Stimulated activated naive B cell treated with anti-CD40 and anti-IgM and Interleukin-4, amounts not matched to agents 10 μg/mL and 1 μg/mL and 100 μg/mL, for 72 hours (primary cell): ENCODE data around the gene HS6ST2.
A peak's percentile ranks its signal among the peaks of the same experiment; 100 is the strongest.

Experiments
- ATAC-seq, 2 donors: fragments of 150-1000 bp; cut with Tn5 transposase; replicated peaks; 2 replicates each; pipeline ENCODE4 v1.10.0; 2021; ENCODE audit warnings: moderate library complexity in 1 of 2
- DNase-seq: peaks from one replicate; pipeline ENCODE4 v3.0.0; 2021
- H3K27ac Mint-ChIP-seq: one replicate; pipeline ENCODE4 v1.8.0; 2022; ENCODE audit warnings: mild to moderate bottlenecking, mixed read lengths
- H3K27me3 Mint-ChIP-seq, 2 donors: one replicate each; pipeline ENCODE4 v1.8.0; 2022; ENCODE audit warnings: mixed read lengths in 2 of 2
- H3K36me3 Mint-ChIP-seq, 2 donors: one replicate each; pipeline ENCODE4 v1.8.0; 2022; ENCODE audit warnings: mixed read lengths in 2 of 2, mild to moderate bottlenecking in 1 of 2
- H3K4me1 Mint-ChIP-seq, 2 donors: one replicate each; pipeline ENCODE4 v1.8.0; 2022; ENCODE audit warnings: mixed read lengths in 2 of 2, mild to moderate bottlenecking in 1 of 2
- H3K4me3 Mint-ChIP-seq, 2 donors: one replicate each; pipeline ENCODE4 v1.8.0; 2022; ENCODE audit warnings: mild to moderate bottlenecking in 2 of 2, mixed read lengths in 2 of 2, moderate library complexity in 1 of 2
- H3K9me3 Mint-ChIP-seq, 2 donors: one replicate each; pipeline ENCODE4 v1.8.0; 2022; ENCODE audit warnings: mixed read lengths in 2 of 2, mild to moderate bottlenecking in 1 of 2

Gene HS6ST2

DNA sequence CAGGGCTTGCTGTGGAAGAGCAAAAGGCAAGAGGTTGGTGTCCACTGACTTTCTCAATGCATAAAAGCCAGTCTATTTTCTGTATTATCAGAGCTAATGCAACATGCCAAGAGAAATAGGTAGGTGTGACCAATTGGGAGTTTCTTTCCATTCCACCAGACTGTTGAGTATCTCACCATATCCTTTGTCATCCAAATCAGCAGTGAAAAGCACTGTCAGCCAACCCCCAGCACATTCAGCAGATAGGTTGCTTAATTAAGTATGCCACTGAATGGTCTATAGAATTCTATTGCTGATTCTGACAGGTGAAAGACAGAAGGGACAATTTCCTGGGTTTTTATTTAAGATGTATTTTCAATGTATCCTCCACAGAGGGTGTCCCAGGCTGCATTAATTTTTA lies 139.8 kb downstream of the HS6ST2 start:
- H3K36me3 Mint-ChIP-seq, result no peaks in the 10 kb centered on the region
- H3K4me1 Mint-ChIP-seq, result no peaks in the 10 kb centered on the region

GRCh38 chrX:132815643-132816042 lies 142.8 kb downstream of the HS6ST2 start:
- Mint-ChIP-seq H3K27me3 (peaks cover 0 to 5% of the 10 kb centered on the region in 2 donors), H3K4me1 (no peaks in the 10 kb centered on the region), H3K4me3 (no peak overlapping the region), H3K27ac (no peak overlapping the region), H3K9me3 (no peaks in the 10 kb centered on the region), H3K36me3 (no peaks in the 10 kb centered on the region)
- ATAC-seq (no peak), DNase-seq (no peak)

More for the DNA sequence above, 139.8 kb downstream of the HS6ST2 start:
- Mint-ChIP-seq H3K27ac (no peak overlapping the region), H3K4me3 (no peak overlapping the region), H3K27me3 (peaks cover 0 to 5% of the 10 kb centered on the region in 2 donors), H3K9me3 (no peaks in the 10 kb centered on the region)
- no peak for ATAC-seq
- no peak for DNase-seq

- Mint-ChIP-seq H3K4me1 (no peaks in the 10 kb centered on the region), H3K4me3 (no peak overlapping the region), H3K9me3 (no peaks in the 10 kb centered on the region), H3K27ac (no peak overlapping the region), H3K36me3 (no peaks in the 10 kb centered on the region), H3K27me3 (peaks cover 0 to 5% of the 10 kb centered on the region in 2 donors)
- ATAC-seq, result no peak
- DNase-seq, result no peak
These were observed 147.3 kb downstream of the HS6ST2 start for GRCh38 chrX:132810964-132811712.

GRCh38 chrX:132810488-132810887 lies 147.9 kb downstream of the HS6ST2 start:
- no peak overlapping the region for H3K4me3 Mint-ChIP-seq
- H3K4me1 Mint-ChIP-seq, result no peaks in the 10 kb centered on the region
- peaks cover 0 to 5% of the 10 kb centered on the region in 2 donors for H3K27me3 Mint-ChIP-seq
- no peaks in the 10 kb centered on the region for H3K36me3 Mint-ChIP-seq
- H3K9me3 Mint-ChIP-seq, result no peaks in the 10 kb centered on the region
- H3K27ac Mint-ChIP-seq, result no peak overlapping the region
- no peak for DNase-seq
- no peak for ATAC-seq

DNA sequence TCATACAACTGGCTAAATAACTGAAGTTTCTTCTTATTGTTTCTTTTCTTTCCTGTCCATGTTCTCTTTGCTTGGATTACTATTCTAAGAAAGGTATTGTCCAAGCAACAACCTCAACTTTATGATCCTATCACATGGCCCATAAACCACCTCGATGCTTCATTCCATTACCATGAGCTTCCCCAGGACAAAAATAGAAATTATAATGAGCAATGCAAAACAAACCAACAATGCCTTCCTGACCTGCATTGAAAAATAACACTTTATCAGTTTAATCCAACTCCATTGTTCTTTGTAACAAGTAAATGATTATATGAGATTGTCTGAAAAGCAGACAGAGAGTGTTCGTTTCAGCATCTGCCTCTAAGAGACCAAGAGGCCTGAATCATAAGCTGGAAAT lies 148.8 kb downstream of the HS6ST2 start:
- Mint-ChIP-seq H3K9me3 (no peaks in the 10 kb centered on the region), H3K4me3 (no peak overlapping the region), H3K4me1 (no peaks in the 10 kb centered on the region), H3K36me3 (no peaks in the 10 kb centered on the region), H3K27me3 (peaks cover 0 to 1% of the 10 kb centered on the region in 2 donors), H3K27ac (no peak overlapping the region)
- DNase-seq (no peak), ATAC-seq (no peak)

GRCh38 chrX:132807411-132808030 lies 150.9 kb downstream of the HS6ST2 start:
- Mint-ChIP-seq H3K9me3 (no peaks in the 10 kb centered on the region), H3K4me3 (no peak overlapping the region), H3K27ac (no peak overlapping the region), H3K27me3 (peaks cover 0 to 4% of the 10 kb centered on the region in 2 donors), H3K4me1 (no peaks in the 10 kb centered on the region), H3K36me3 (no peaks in the 10 kb centered on the region)
- no peak for ATAC-seq
- DNase-seq, result no peak

GRCh38 chrX:132802033-132802432 lies 156.4 kb downstream of the HS6ST2 start:
- DNase-seq (no peak), ATAC-seq (no peak)
- no peaks in the 10 kb centered on the region for H3K36me3 Mint-ChIP-seq
- H3K27ac Mint-ChIP-seq, result no peak overlapping the region
- H3K27me3 Mint-ChIP-seq, result peaks cover 0 to 9% of the 10 kb centered on the region in 2 donors
- H3K9me3 Mint-ChIP-seq, result no peaks in the 10 kb centered on the region
- no peak overlapping the region for H3K4me3 Mint-ChIP-seq
- no peaks in the 10 kb centered on the region for H3K4me1 Mint-ChIP-seq

DNA sequence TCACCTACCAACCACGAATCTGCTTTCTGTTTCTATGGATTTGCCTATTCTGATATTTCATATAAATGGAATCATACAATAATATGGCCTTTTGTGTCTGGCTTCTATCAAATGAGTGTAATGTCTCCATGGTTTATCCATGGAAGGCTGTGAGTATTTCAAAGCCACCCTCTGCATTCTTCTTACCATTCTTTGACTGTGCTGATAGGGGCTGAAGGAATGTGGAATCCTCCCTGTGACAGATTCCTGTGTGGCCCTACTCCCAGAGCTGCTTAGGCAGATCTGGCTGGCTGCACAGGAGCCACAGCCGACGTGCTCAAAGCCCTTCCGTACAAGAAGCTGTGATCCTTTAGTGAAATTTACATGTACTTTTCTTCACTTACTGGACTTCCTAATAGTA lies 163.2 kb downstream of the HS6ST2 start:
- no peak for ATAC-seq
- no peaks in the 10 kb centered on the region for H3K36me3 Mint-ChIP-seq

GRCh38 chrX:132791714-132792113 lies 166.7 kb downstream of the HS6ST2 start:
- DNase-seq, result no peak
- Mint-ChIP-seq H3K4me3 (no peak overlapping the region), H3K36me3 (no peaks in the 10 kb centered on the region), H3K27ac (no peak overlapping the region), H3K27me3 (peaks cover 0 to 4% of the 10 kb centered on the region in 2 donors), H3K4me1 (no peaks in the 10 kb centered on the region), H3K9me3 (peaks cover 1 to 4% of the 10 kb centered on the region in 2 donors)
- ATAC-seq, result no peak

More for the DNA sequence above, 163.2 kb downstream of the HS6ST2 start:
- H3K9me3 Mint-ChIP-seq, result no peaks in the 10 kb centered on the region
- H3K27me3 Mint-ChIP-seq, result peaks cover 0 to 9% of the 10 kb centered on the region in 2 donors
- no peak overlapping the region for H3K27ac Mint-ChIP-seq
- no peak for DNase-seq
- no peaks in the 10 kb centered on the region for H3K4me1 Mint-ChIP-seq
- no peak overlapping the region for H3K4me3 Mint-ChIP-seq

DNA sequence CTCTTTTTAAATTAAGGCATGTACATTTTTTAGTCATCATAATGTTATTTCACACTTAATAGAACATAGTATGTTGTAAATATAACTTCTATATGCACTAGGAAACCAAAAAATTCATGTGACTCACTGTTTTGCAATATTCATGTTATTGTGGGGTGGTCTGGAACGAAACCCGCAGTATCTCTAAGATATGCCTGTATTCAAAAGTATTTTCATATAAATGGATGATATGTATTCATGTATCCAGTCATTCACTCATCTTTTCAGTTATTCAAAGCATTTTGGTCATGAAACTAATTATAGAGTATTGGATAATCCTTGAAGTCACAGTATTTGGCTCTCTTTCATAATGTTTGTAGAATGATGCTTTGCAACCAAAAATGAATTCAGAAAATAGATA lies 168.1 kb downstream of the HS6ST2 start:
- Mint-ChIP-seq H3K9me3 (peaks cover 1 to 4% of the 10 kb centered on the region in 2 donors), H3K27ac (no peak overlapping the region), H3K4me3 (no peak overlapping the region)

DNA sequence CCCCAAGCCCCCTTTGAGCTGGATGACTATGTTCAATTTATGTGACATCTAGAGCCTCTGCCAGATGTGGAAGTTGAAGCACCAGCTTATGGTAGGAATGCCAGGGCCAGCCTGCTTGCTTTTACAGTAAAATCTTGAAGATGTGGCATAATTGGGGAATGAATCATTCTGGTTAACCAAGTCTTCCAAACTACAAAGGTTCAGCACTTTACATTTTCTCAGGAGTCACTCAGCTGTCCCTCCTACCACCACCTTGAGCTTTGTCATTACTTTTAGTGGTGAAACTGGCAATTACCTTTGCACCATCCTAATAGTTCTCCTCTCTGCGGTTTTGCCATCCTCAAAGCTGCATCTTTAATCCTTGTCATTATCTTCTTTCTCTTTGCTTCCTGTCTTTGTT lies 172.2 kb downstream of the HS6ST2 start:
- no peak overlapping the region for H3K4me3 Mint-ChIP-seq
- H3K9me3 Mint-ChIP-seq, result peaks cover 1 to 4% of the 10 kb centered on the region in 2 donors
- ATAC-seq (no peak), DNase-seq (no peak)
- no peaks in the 10 kb centered on the region for H3K36me3 Mint-ChIP-seq
- no peak overlapping the region for H3K27ac Mint-ChIP-seq
- no peaks in the 10 kb centered on the region for H3K4me1 Mint-ChIP-seq
- no peaks in the 10 kb centered on the region for H3K27me3 Mint-ChIP-seq

More for the DNA sequence above, 168.1 kb downstream of the HS6ST2 start:
- Mint-ChIP-seq H3K27me3 (peaks cover 0 to 3% of the 10 kb centered on the region in 2 donors), H3K36me3 (no peaks in the 10 kb centered on the region), H3K4me1 (no peaks in the 10 kb centered on the region)
- ATAC-seq (no peak), DNase-seq (no peak)

- no peak for DNase-seq
- Mint-ChIP-seq H3K4me3 (no peak overlapping the region), H3K9me3 (no peaks in the 10 kb centered on the region), H3K36me3 (no peaks in the 10 kb centered on the region), H3K27me3 (peaks cover 6 to 14% of the 10 kb centered on the region in 2 donors), H3K27ac (no peak overlapping the region), H3K4me1 (peaks cover 4 to 7% of the 10 kb centered on the region in 2 donors)
- no peak for ATAC-seq
These were observed 179.5 kb downstream of the HS6ST2 start for GRCh38 chrX:132778917-132779316.

DNA sequence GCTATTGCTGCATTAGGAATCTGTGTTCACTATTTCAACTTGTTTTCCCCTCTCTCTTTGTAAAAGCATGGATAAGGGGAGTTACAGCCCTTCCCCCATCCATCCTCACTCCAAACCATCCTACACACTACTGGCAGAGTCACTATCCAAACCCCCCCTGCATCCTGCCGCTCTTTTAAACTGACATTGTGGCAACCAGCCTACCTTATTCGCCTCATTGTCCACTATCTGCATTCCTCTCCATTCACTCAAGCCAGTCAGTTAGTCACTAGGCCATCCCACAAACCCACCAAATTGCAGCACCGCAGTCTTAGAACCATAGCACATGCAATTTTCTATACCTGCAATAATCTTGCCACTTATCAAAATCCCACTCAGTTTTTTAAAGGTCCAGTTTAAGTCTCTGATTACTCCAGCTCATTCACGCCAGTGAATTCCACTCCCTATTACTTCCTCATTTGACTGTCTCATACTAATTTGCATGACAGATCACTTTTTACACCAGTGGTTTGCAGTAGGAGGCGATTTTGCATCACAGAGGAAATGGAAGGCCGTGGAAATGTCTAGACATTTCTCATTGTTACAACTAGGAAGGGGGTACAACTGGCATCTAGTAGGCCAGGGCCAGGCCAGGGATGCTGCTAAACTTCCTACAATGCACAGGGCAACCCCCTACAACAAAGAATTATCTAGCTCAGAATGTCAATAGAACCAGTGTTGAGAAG lies 181.8 kb downstream of the HS6ST2 start:
- no peak for DNase-seq
- ATAC-seq, result peak; percentile 66 to 85
- Mint-ChIP-seq H3K36me3 (no peaks in the 10 kb centered on the region), H3K27ac (no peak overlapping the region), H3K27me3 (peaks cover 6 to 14% of the 10 kb centered on the region in 2 donors), H3K4me3 (no peak overlapping the region), H3K9me3 (no peaks in the 10 kb centered on the region), H3K4me1 (peaks cover 4 to 7% of the 10 kb centered on the region in 2 donors)

DNA sequence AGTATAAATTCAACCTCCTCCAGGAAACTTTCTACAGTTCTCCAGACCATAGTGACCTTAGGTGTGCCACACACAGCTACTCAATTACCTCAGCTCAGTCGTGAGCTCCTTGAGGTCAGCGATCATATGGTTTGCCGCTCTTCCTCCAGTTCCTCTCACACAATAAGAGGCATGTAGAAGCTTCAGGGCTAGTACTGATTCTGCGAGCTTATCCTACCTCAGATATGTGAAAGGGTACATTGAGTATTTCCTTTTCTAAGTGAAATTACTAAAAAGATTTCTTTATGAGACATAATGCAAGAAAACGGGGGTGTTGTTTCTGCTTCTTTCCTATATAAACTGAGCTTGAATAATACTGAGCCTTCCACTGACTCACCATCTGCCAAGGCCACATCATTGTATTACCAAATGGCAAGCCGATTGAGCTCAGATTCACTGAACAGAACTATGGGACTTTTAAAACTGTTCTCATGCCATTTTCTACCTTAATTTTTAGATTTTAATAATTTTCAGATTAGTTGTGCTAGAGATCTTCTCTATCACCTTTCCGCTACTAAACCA lies 183.1 kb downstream of the HS6ST2 start:
- H3K27ac Mint-ChIP-seq, result no peak overlapping the region
- no peaks in the 10 kb centered on the region for H3K36me3 Mint-ChIP-seq
- H3K4me3 Mint-ChIP-seq, result no peak overlapping the region
- H3K4me1 Mint-ChIP-seq, result peaks cover 4 to 7% of the 10 kb centered on the region in 2 donors
- H3K9me3 Mint-ChIP-seq, result no peaks in the 10 kb centered on the region
- no peak for DNase-seq
- H3K27me3 Mint-ChIP-seq, result peaks cover 8 to 14% of the 10 kb centered on the region in 2 donors
- ATAC-seq, result peak in 1 of 2 donors; percentile 47
